ENCODE data around the gene INPP5J. TPM values are rescaled to one million over a fixed set of nuclear protein-coding genes. Genes with fewer than 3 reads are reported as not detected.
A peak's percentile ranks its signal among the peaks of the same experiment; 100 is the strongest.

Gene INPP5J
- total and polyA plus RNA-seq, 11 donors, result 8.4 to 23.1 (median 19.5) TPM

- intact Hi-C loops (cut with DNase I), result loop anchor here in 1 of 10 donors (10.0 kb wide), 1 partner anchor 47 kb away; the partner anchor contains the start of gene PLA2G3
- H3K4me1 ChIP-seq, result peaks cover 0 to 67% (median 19%) of the 10 kb centered on the region in 12 donors
- ATAC-seq (no peak), DNase-seq (no peak)
- WGBS, 4 donors, result 76 to 83% (median 79%) methylated on average over 8 to 10 of the region's 10 CpGs
- peak overlapping the region in 2 of 12 donors; percentile 48 to 99 for H3K27ac ChIP-seq
- H3K9me3 ChIP-seq, result no peaks in the 10 kb centered on the region
- peaks cover 4 to 100% (median 97%) of the 10 kb centered on the region in 9 donors for H3K36me3 ChIP-seq
- TF ChIP-seq POLR2A (IDR thresholded peaks at IDR 0.05) (no peak), CTCF (IDR thresholded peaks at IDR 0.05) (no peak)
- H3K27me3 ChIP-seq, result no peaks in the 10 kb centered on the region
- H3K4me3 ChIP-seq, result no peak overlapping the region
Observed at GRCh38 chr22:31097941-31098631, 24.7 kb upstream of the INPP5J start.

GRCh38 chr22:31098632-31099110, 24.1 kb upstream of the INPP5J start:
- ATAC-seq, result peak in 1 of 4 donors; percentile 0
- H3K36me3 ChIP-seq, result peaks cover 4 to 100% (median 97%) of the 10 kb centered on the region in 9 donors
- no peaks in the 10 kb centered on the region for H3K9me3 ChIP-seq
- H3K27me3 ChIP-seq, result no peaks in the 10 kb centered on the region
- 61 to 63% (median 62%) methylated on average over 31 to 36 of the region's 36 CpGs for WGBS, 4 donors
- TF ChIP-seq POLR2A (IDR thresholded peaks at IDR 0.05) (no peak), CTCF (IDR thresholded peaks at IDR 0.05) (no peak)
- intact Hi-C loops (cut with DNase I), result loop anchor here in 1 of 10 donors (10.0 kb wide), 1 partner anchor 46 kb away; the partner anchor contains the start of gene PLA2G3
- peaks cover 0 to 67% (median 18%) of the 10 kb centered on the region in 12 donors for H3K4me1 ChIP-seq
- no peak overlapping the region for H3K4me3 ChIP-seq
- DNase-seq, result peak in 2 of 5 donors; percentile 31 to 71
- peak overlapping the region in 5 of 12 donors; percentile 21 to 99 (median 48) for H3K27ac ChIP-seq

DNA sequence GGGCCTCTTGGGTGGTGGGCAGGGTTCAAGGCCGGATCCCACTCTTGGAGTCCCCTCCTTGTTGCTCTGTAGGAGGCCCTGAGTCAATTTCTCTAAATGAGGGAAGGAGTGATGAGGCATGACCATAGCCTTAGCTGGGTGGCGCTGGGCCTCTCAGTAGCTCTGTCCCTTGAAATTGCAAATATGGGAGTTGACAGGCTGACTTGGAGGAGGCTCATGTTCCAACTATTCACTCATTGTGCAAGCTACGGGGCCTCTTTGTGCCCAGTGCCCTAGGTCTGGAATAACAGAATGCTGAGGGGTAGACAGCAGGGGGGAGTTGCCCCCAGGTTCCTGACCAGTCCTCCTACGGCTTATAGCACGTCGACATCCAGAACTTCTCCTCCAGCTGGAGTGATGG, 23.4 kb upstream of the INPP5J start:
- Histone ChIP-seq H3K36me3 (peaks cover 4 to 100% (median 97%) of the 10 kb centered on the region in 9 donors), H3K27ac (peak overlapping the region in 4 of 12 donors; percentile 21 to 99 (median 55)), H3K4me1 (peaks cover 0 to 61% (median 18%) of the 10 kb centered on the region in 12 donors)

More for the DNA sequence above, 23.4 kb upstream of the INPP5J start:
- Histone ChIP-seq H3K9me3 (no peaks in the 10 kb centered on the region), H3K27me3 (no peaks in the 10 kb centered on the region), H3K4me3 (no peak overlapping the region)
- ATAC-seq (no peak), DNase-seq (no peak)
- TF ChIP-seq CTCF (IDR thresholded peaks at IDR 0.05) (no peak), POLR2A (IDR thresholded peaks at IDR 0.05) (no peak)
- intact Hi-C loops (cut with DNase I), result loop anchor here in 1 of 10 donors (10.0 kb wide), 1 partner anchor 45 kb away; the partner anchor contains the start of gene PLA2G3
- 82 to 92% (median 89%) methylated on average over 3 to 6 of the region's 6 CpGs for WGBS, 4 donors

All from heart left ventricle (tissue), 16 donors.